Panc1 (cell line): Measurements from ENCODE around the gene ARHGEF28. TPM values are rescaled to one million over a fixed set of nuclear protein-coding genes. Genes with fewer than 3 reads are reported as not detected.

Experiments used
- ATAC-seq: fragments of 200-7000 bp; cut with Tn5 transposase; 2 replicates; pipeline ENCODE4 v1.9.1; 2020; ENCODE audit warnings: mild to moderate bottlenecking, moderate library complexity
- BruUV-seq: library from RNA; stranded (reverse); fragments of 400-500 nt; replicated peaks from 2 replicates; lab custom pipeline; 2021; lab: Mats Ljungman, UMichigan
- CTCF ChIA-PET: fragments of 300-600 bp; sonication (Branson Sonifier 250); formaldehyde crosslinking; loops from one replicate; lab custom pipeline; 2022; ENCODE audit warnings: antibody characterized with exemption; lab: Charles Lee
- POLR2A ChIA-PET: fragments of 300-600 bp; sonication (Branson Sonifier 250); formaldehyde crosslinking; loops from one replicate; lab custom pipeline; 2022; ENCODE audit warnings: antibody characterized with exemption; lab: Charles Lee
- DNase-seq: peaks from one replicate; pipeline ENCODE4 v3.0.0-alpha.2; 2010; ENCODE audit warnings: low read depth, low spot score
- H3K27ac ChIP-seq: 2 replicates; pipeline ENCODE4 v1.5.1; 2011; ENCODE audit warnings: mild to moderate bottlenecking, low read length, inconsistent platforms
- H3K27me3 ChIP-seq: fragments of 200-500 bp; sonication (Bioruptor generic); 2 replicates; pipeline ENCODE4 v1.6.0; 2014; ENCODE audit warnings: low read length, inconsistent platforms; ENCODE audit not compliant: control insufficient read depth, insufficient read depth
- H3K36me3 ChIP-seq: fragments of 200-500 bp; sonication (Bioruptor generic); 2 replicates; pipeline ENCODE4 v1.5.1; 2014; ENCODE audit warnings: inconsistent platforms, mild to moderate bottlenecking, low read length, moderate library complexity; ENCODE audit not compliant: control insufficient read depth, insufficient read depth
- H3K4me1 ChIP-seq: 2 replicates; pipeline ENCODE4 v1.5.1; 2011; ENCODE audit warnings: inconsistent platforms, mild to moderate bottlenecking, low read length, moderate library complexity; ENCODE audit not compliant: control insufficient read depth, insufficient read depth
- H3K4me3 ChIP-seq, 2 experiments: 2 replicates each; pipeline ENCODE4 v1.5.1; 2011 to 2012; ENCODE audit warnings: low read depth in 2 of 2, low read length in 2 of 2, mild to moderate bottlenecking in 2 of 2, inconsistent platforms in 1 of 2, moderate library complexity in 1 of 2
- H3K9me3 ChIP-seq: fragments of 200-500 bp; sonication (Bioruptor generic); 2 replicates; pipeline ENCODE4 v1.5.1; 2014; ENCODE audit warnings: low read depth, mild to moderate bottlenecking, inconsistent platforms, low read length, moderate library complexity; ENCODE audit not compliant: control insufficient read depth, insufficient read depth
- CTCF ChIP-seq: fragments of 450-650 bp; IDR thresholded peaks from 2 replicates; pipeline ENCODE4 v1.5.1; 2017; ENCODE audit warnings: mild to moderate bottlenecking
- POLR2AphosphoS5 ChIP-seq: IDR thresholded peaks from 2 replicates; pipeline ENCODE4 v1.6.1; 2012; ENCODE audit warnings: mild to moderate bottlenecking, low read depth, low read length, moderate library complexity
- REST ChIP-seq, 2 experiments: IDR thresholded peaks; 2 replicates each; pipeline ENCODE4 v1.6.1; 2011 to 2012; ENCODE audit warnings: low read depth in 2 of 2, control low read depth in 1 of 2, low read length in 1 of 2, mild to moderate bottlenecking in 1 of 2, moderate library complexity in 1 of 2; ENCODE audit not compliant: insufficient read depth in 1 of 2
- SIN3A ChIP-seq: IDR thresholded peaks from 2 replicates; pipeline ENCODE4 v1.6.1; 2012; ENCODE audit warnings: low read depth, mild to moderate bottlenecking, low read length, moderate library complexity, borderline replicate concordance; ENCODE audit not compliant: insufficient read depth
- TCF7L2 ChIP-seq: IDR thresholded peaks from 2 replicates; pipeline ENCODE4 v1.6.1; 2011; ENCODE audit warnings: mild to moderate bottlenecking, low read depth, low read length, inconsistent platforms
- in situ Hi-C: cut with HindIII; loops from 2 replicates; pipeline ENCODE4 v1.10.0; 2016; ENCODE audit warnings: low sequenced_read_pairs, low pct_unique_long_range_greater_than_20kb
- intact Hi-C: fragments of 100-400 bp; cut with micrococcal nuclease; formaldehyde crosslinking; loops from one replicate; pipeline ENCODE4 v1.10.0; 2022; ENCODE audit not compliant: unreplicated experiment
- total RNA-seq: library from RNA; stranded (reverse); gene quantifications from one replicate; pipeline ENCODE4 v1.2.1, GENCODE V29; 2021; ENCODE audit not compliant: unreplicated experiment

ARHGEF28 gene
- total RNA-seq, 1 experiment from 2014 or later, result 34.8 TPM

GRCh38 chr5:73814233-73814846, 188.3 kb downstream of the ARHGEF28 start:
- CTCF ChIA-PET, result interaction anchor here (0.5 kb wide), 1 partner anchor 787 kb away, joined by 5 read pairs; no protein-coding TSS in a partner anchor
- H3K4me3 ChIP-seq, result no peak overlapping the region
- intact Hi-C loops, result no loop called here

GRCh38 chr5:73815631-73816030, 189.6 kb downstream of the ARHGEF28 start:
- H3K27ac ChIP-seq, result no peak overlapping the region
- DNase-seq (no peak), ATAC-seq (no peak)
- no TSS peak for BruUV-seq
- intact Hi-C loops, result no loop called here
- H3K4me1 ChIP-seq, result no peaks in the 10 kb centered on the region
- no peak overlapping the region for H3K4me3 ChIP-seq
- H3K36me3 ChIP-seq, result no peaks in the 10 kb centered on the region
- CTCF ChIA-PET, result interaction anchor here (0.6 to 0.8 kb wide), 3 partner anchors 23 to 233 kb away, joined by 3 to 4 read pairs (median 4); no protein-coding TSS in a partner anchor
- POLR2A ChIA-PET, result interaction anchor here (0.6 kb wide), 1 partner anchor 1558 kb away, joined by 3 read pairs; no protein-coding TSS in a partner anchor
- no peaks in the 10 kb centered on the region for H3K27me3 ChIP-seq
- in situ Hi-C loops, result no loop called here
- TF ChIP-seq TCF7L2 (no peak), POLR2AphosphoS5 (no peak), CTCF (no peak), REST (IDR thresholded peaks at IDR 0.05; ENCODE audit: insufficient read depth in 1 of 2, low read depth in 2 of 2, low read length in 1 of 2) (no peak), SIN3A (no peak)
- H3K9me3 ChIP-seq, result no peaks in the 10 kb centered on the region

More at GRCh38 chr5:73814233-73814846, 188.3 kb downstream of the ARHGEF28 start:
- ATAC-seq (no peak), DNase-seq (no peak)
- H3K27me3 ChIP-seq, result no peaks in the 10 kb centered on the region
- BruUV-seq, result no TSS peak
- H3K36me3 ChIP-seq, result no peaks in the 10 kb centered on the region
- in situ Hi-C loops, result no loop called here
- H3K9me3 ChIP-seq, result no peaks in the 10 kb centered on the region
- H3K4me1 ChIP-seq, result no peaks in the 10 kb centered on the region
- POLR2A ChIA-PET, result interaction anchor here (0.7 kb wide), 1 partner anchor 247 kb away, joined by 3 read pairs; no protein-coding TSS in a partner anchor
- no peak for TF ChIP-seq CTCF
- no peak for TF ChIP-seq POLR2AphosphoS5
- TF ChIP-seq REST (IDR thresholded peaks at IDR 0.05; ENCODE audit: insufficient read depth in 1 of 2, low read depth in 2 of 2, low read length in 1 of 2), result no peak
- no peak for TF ChIP-seq TCF7L2
- TF ChIP-seq SIN3A, result no peak
- H3K27ac ChIP-seq, result no peak overlapping the region
